Astrocyte (in vitro differentiated cells and primary cell): ENCODE results near the gene NSFL1C. TPM values are rescaled to one million over a fixed set of nuclear protein-coding genes. Genes with fewer than 3 reads are reported as not detected.

Source experiments
- DNase-seq: peaks from one replicate; pipeline ENCODE4 v3.0.0-alpha.2; 2010; ENCODE audit warnings: low read depth
- FAIRE-seq: peaks from 2 replicates; lab custom pipeline; 2011; peaks lifted over from hg19 to GRCh38; lab: Jason Lieb, UNC
- H2AFZ ChIP-seq: 2 replicates; pipeline ENCODE4 v1.6.0; 2012; ENCODE audit warnings: low read depth, low read length, inconsistent platforms
- H3K27ac ChIP-seq: 2 replicates; pipeline ENCODE4 v1.5.1; 2011; ENCODE audit warnings: low read depth, low read length, inconsistent platforms
- H3K27me3 ChIP-seq: 2 replicates; pipeline ENCODE4 v1.6.0; 2011; ENCODE audit warnings: low read length, inconsistent platforms; ENCODE audit not compliant: insufficient read depth
- H3K36me3 ChIP-seq: 2 replicates; pipeline ENCODE4 v1.5.1; 2011; ENCODE audit warnings: low read length, inconsistent platforms; ENCODE audit not compliant: insufficient read depth
- H3K4me1 ChIP-seq: 2 replicates; pipeline ENCODE4 v1.5.1; 2011; ENCODE audit warnings: low read length, inconsistent platforms; ENCODE audit not compliant: insufficient read depth
- H3K4me2 ChIP-seq: 2 replicates; pipeline ENCODE4 v1.6.0; 2012; ENCODE audit warnings: low read length, inconsistent platforms
- H3K4me3 ChIP-seq: 2 replicates; pipeline ENCODE4 v1.5.1; 2011; ENCODE audit warnings: low read depth, mild to moderate bottlenecking, low read length, inconsistent platforms; ENCODE audit not compliant: insufficient read depth
- H3K79me2 ChIP-seq: 2 replicates; pipeline ENCODE4 v1.6.0; 2012; ENCODE audit warnings: mild to moderate bottlenecking, low read length, inconsistent platforms; ENCODE audit not compliant: insufficient read depth
- H3K9ac ChIP-seq: 2 replicates; pipeline ENCODE4 v1.6.0; 2012; ENCODE audit warnings: mild to moderate bottlenecking, low read length, inconsistent platforms
- H3K9me3 ChIP-seq: 2 replicates; pipeline ENCODE4 v1.5.1; 2012; ENCODE audit warnings: low read depth, mild to moderate bottlenecking, low read length, inconsistent platforms; ENCODE audit not compliant: insufficient read depth
- H4K20me1 ChIP-seq: 2 replicates; pipeline ENCODE4 v1.6.0; 2012; ENCODE audit warnings: low read length, inconsistent platforms; ENCODE audit not compliant: insufficient read depth
- H3K27ac Mint-ChIP-seq: one replicate; pipeline ENCODE4 v1.8.0; 2021; ENCODE audit warnings: mild to moderate bottlenecking, mixed read lengths; ENCODE audit not compliant: unreplicated experiment
- H3K27me3 Mint-ChIP-seq: one replicate; pipeline ENCODE4 v1.8.0; 2021; ENCODE audit warnings: low read depth, mixed read lengths; ENCODE audit not compliant: unreplicated experiment
- H3K36me3 Mint-ChIP-seq: one replicate; pipeline ENCODE4 v1.8.0; 2021; ENCODE audit warnings: low read depth, mixed read lengths; ENCODE audit not compliant: unreplicated experiment
- H3K4me1 Mint-ChIP-seq: one replicate; pipeline ENCODE4 v1.8.0; 2021; ENCODE audit warnings: low read depth, mixed read lengths; ENCODE audit not compliant: unreplicated experiment
- H3K4me3 Mint-ChIP-seq: one replicate; pipeline ENCODE4 v1.8.0; 2021; ENCODE audit warnings: mild to moderate bottlenecking, moderate library complexity, mixed read lengths; ENCODE audit not compliant: unreplicated experiment
- H3K9me3 Mint-ChIP-seq: one replicate; pipeline ENCODE4 v1.8.0; 2021; ENCODE audit warnings: mild to moderate bottlenecking, mixed read lengths; ENCODE audit not compliant: unreplicated experiment
- CTCF ChIP-seq: IDR thresholded peaks from 2 replicates; pipeline ENCODE4 v1.5.1; 2011; ENCODE audit warnings: low read depth, mild to moderate bottlenecking, inconsistent platforms, low read length, moderate library complexity; ENCODE audit not compliant: insufficient read depth
- EZH2 ChIP-seq: IDR thresholded peaks from 2 replicates; pipeline ENCODE4 v1.6.1; 2012; ENCODE audit warnings: mild to moderate bottlenecking, low read length, inconsistent platforms; ENCODE audit not compliant: insufficient read depth
- total RNA-seq: library from RNA; stranded (reverse); gene quantifications from 2 replicates; pipeline ENCODE4 v1.2.1, GENCODE V29; 2021

NSFL1C gene
- total RNA-seq, 1 donor from 2014 or later, result 96.0 TPM

- Histone ChIP-seq H3K36me3 (no peaks in the 10 kb centered on the region), H3K9me3 (no peaks in the 10 kb centered on the region), H3K4me3 (no peak overlapping the region), H3K4me2 (peak overlapping the region; percentile 7), H2AFZ (no peak overlapping the region), H3K27ac (no peak overlapping the region), H3K27me3 (no peaks in the 10 kb centered on the region), H4K20me1 (no peaks in the 10 kb centered on the region), H3K79me2 (no peaks in the 10 kb centered on the region), H3K9ac (no peak overlapping the region), H3K4me1 (peaks cover 19% of the 10 kb centered on the region)
- no peaks in the 10 kb centered on the region for H3K27me3 Mint-ChIP-seq
- DNase-seq, result no peak
- TF ChIP-seq EZH2 (no peak), CTCF (no peak)
- H3K36me3 Mint-ChIP-seq, result no peaks in the 10 kb centered on the region
- peak overlapping the region; percentile 12 for H3K27ac Mint-ChIP-seq
- H3K4me3 Mint-ChIP-seq, result no peak overlapping the region
- H3K9me3 Mint-ChIP-seq, result peaks cover 12% of the 10 kb centered on the region
- peaks cover 23% of the 10 kb centered on the region for H3K4me1 Mint-ChIP-seq
- no peak for FAIRE-seq
These were observed 48.9 kb downstream of the NSFL1C start for GRCh38 chr20:1417790-1418189.

GRCh38 chr20:1417273-1417672, 49.4 kb downstream of the NSFL1C start:
- Histone ChIP-seq H3K36me3 (no peaks in the 10 kb centered on the region), H3K4me3 (no peak overlapping the region), H3K4me1 (peaks cover 19% of the 10 kb centered on the region), H3K4me2 (peak overlapping the region; percentile 7), H3K27me3 (no peaks in the 10 kb centered on the region), H3K79me2 (no peaks in the 10 kb centered on the region), H2AFZ (no peak overlapping the region), H3K27ac (peak overlapping the region; percentile 8), H3K9me3 (no peaks in the 10 kb centered on the region), H3K9ac (no peak overlapping the region), H4K20me1 (no peaks in the 10 kb centered on the region)
- Mint-ChIP-seq H3K9me3 (peaks cover 12% of the 10 kb centered on the region), H3K27me3 (no peaks in the 10 kb centered on the region), H3K4me3 (peak overlapping the region; percentile 21), H3K36me3 (no peaks in the 10 kb centered on the region), H3K4me1 (peaks cover 23% of the 10 kb centered on the region), H3K27ac (peak overlapping the region; percentile 87)
- no peak for TF ChIP-seq CTCF
- TF ChIP-seq EZH2, result no peak
- FAIRE-seq (peak; percentile 55), DNase-seq (peak; percentile 38)

- DNase-seq, result peak; percentile 96
- peak overlapping the region; percentile 73 for H3K27ac Mint-ChIP-seq
- no peak overlapping the region for H3K9ac ChIP-seq
- H4K20me1 ChIP-seq, result no peaks in the 10 kb centered on the region
- peaks cover 23% of the 10 kb centered on the region for H3K4me1 Mint-ChIP-seq
- peaks cover 10% of the 10 kb centered on the region for H3K9me3 Mint-ChIP-seq
- H3K4me3 ChIP-seq, result no peak overlapping the region
- H2AFZ ChIP-seq, result no peak overlapping the region
- H3K4me2 ChIP-seq, result peak overlapping the region; percentile 24
- TF ChIP-seq CTCF (no peak), EZH2 (no peak)
- no peaks in the 10 kb centered on the region for H3K36me3 Mint-ChIP-seq
- no peaks in the 10 kb centered on the region for H3K27me3 ChIP-seq
- H3K4me3 Mint-ChIP-seq, result no peak overlapping the region
- peak overlapping the region; percentile 59 for H3K27ac ChIP-seq
- peak; percentile 93 for FAIRE-seq
- no peaks in the 10 kb centered on the region for H3K9me3 ChIP-seq
- H3K27me3 Mint-ChIP-seq, result no peaks in the 10 kb centered on the region
- peaks cover 19% of the 10 kb centered on the region for H3K4me1 ChIP-seq
- no peaks in the 10 kb centered on the region for H3K79me2 ChIP-seq
- H3K36me3 ChIP-seq, result no peaks in the 10 kb centered on the region
These were observed 50.8 kb downstream of the NSFL1C start for GRCh38 chr20:1415667-1416468.
